Stimulated activated CD4-positive, alpha-beta T cell treated with anti-CD3 and anti-CD28 coated beads, Interleukin-15, amount 100 ng/mL, for 48 hours (primary cell): ENCODE data around the gene ISYNA1.
A peak's percentile ranks its signal among the peaks of the same experiment; 100 is the strongest.

Experiments
- DNase-seq, 2 donors: peaks; one replicate each; pipeline ENCODE4 v3.0.0-alpha.2; 2020; ENCODE audit warnings: low read depth in 2 of 2

The ISYNA1 gene

DNA sequence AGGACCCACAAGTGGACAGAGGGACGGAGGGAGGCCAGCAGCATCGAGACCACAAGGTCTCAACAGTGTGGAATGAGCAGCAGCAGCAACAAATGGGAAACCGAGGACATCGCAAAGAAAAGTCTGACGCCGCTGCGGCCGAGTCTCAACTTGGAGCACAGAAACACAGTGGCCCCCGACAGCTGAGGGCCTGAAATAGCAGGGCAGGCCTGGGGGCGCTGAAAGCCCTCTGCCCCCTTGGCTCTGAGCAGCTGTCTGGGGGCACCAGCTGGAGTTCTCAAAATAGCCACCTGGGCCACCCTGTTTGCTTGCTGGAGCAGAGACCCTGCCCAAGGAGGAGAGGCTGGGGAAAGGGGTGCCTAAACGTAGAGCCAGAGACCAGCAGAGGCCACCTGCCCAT lies 5.9 kb upstream of the ISYNA1 start:
- DNase-seq = no peak

DNA sequence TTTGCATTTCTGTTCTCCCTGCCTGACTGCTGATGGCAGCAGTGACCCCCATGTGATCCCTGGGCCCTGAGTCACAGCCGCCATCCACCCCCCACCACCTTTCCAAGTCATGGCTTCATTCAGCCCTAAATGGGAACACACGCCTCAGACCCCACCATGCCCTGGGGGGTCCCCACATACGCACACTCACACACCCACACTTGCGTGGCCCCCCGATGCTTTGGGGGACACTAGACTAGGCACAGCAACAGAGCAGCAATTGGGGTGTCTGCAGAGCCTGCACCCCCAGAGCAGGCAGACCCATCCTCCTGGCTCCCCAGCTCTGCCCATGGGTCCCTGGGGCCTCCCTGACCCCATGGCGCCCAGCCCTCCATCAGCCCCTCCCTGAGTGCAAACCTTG lies 5.5 kb upstream of the ISYNA1 start:
- DNase-seq = no peak

DNA sequence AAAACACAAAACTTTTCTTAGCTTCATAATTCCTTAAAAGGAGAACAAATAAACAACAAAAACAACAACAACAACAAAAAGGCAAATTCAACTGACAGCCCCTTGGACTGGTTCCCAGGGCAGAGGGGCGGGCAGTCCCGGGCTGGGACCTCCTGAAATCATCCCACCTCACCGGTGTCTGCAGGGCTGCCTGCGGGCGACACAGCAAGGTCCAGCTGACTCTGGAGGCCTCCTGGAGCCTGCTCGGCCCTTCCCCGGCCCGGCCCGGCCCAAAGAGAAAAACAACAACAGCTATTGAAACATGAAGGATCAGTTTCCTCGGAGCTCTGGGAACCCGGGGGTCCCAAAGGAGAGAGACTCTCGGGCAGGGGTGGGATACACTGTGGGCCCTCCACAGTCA lies 5.0 kb upstream of the ISYNA1 start:
- DNase-seq = no peak

DNA sequence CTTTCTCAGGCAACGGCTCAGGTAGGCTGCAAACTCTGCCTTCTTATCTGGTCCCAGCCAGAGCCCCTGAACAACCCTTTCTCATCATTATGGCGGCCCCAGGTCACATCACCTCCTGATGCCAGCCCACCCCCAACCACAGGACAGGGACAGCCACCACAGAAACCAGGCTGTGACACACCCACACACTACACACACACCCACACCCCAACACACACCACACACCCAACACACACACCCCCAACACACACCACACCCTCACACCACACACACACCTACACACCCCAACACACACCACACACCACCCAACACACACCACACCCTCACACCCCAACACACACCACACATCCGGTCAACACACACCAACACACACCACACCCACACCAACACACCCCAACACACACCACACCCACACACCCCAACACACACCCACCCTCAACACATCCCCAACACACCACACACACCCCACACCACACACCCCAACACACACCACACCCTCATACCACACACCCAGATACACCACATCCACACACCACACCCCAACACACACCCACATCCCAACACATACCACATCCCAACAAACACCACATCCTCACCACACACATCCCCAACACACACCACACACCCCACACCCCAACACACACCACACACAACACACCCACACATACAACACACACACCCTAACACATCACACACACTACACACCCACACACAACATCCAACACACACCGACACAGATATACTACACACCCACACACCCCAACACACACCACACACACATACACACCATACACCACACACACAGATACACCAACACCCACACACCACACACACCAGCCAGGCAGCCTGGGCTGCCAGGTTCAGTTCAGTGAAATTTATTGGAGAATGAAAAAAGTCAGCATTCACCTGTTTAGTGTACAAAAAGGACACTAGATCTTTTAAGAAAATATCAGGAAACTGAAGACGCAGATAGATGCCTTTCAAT lies 4.2 kb upstream of the ISYNA1 start:
- no peak for DNase-seq

DNA sequence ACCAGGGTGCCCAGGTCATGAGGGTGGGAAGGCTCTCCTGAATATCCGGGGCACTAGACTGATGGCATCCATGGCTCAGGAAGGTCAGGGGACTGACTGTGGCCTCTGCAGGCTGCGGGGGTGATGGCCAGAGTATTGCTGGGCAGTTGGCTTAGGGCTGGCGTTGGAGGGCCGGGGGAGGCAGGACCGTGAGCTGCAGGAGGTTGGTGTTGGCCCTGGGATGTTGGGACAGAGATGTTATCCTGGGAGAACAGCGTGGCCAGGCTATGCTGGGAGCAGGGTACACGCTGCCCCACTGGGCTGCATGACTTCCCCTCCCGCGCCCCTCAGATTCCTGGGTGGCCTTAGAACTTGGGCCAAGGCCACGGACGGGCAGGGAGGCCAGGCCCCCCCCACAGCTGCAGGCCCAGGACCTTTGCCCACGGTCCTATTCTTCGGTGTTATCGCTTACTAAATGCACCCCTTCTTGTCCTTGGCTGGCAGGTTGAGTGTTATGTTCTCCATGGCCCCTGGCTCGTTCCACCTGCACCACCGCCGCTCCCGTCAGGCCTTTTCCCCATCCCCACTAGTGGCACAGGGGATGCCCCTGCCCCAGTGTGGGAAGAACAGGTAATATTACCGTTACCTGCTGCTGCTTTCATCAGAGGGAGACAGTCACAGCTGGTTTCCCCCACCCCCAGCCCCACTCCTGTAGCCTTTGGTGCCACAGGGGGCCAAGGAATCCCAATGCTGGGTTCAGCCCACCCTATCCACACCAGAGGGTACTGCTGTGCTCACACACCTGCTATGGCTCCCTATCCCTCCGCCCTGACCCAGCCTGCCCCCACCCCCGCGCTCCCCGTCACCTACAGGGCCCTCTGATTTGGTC lies 3.2 kb upstream of the ISYNA1 start:
- no peak for DNase-seq

DNA sequence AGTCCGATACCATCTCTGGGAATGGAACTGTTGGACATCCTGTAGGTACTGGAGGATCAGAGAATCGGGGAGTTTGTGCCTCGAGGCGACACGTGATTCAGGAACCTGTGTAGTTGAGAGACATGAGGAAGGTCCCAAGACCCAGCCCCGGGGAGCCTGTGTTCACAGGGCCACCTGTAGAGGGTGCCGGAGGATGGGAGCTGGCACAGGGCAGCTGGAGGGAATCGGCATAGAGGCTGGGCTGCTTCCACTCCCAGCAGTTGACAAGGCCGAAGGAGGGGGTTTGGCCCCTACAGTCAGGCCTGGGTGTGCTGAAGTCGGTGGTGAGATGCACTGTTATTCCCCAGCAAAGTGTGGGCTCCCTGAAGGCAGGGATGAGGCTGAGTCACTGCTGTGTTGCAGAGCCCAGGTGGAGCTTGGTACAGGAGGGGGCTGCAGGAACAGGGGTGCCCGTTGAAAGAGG lies 2.5 kb upstream of the ISYNA1 start:
- no peak for DNase-seq

DNA sequence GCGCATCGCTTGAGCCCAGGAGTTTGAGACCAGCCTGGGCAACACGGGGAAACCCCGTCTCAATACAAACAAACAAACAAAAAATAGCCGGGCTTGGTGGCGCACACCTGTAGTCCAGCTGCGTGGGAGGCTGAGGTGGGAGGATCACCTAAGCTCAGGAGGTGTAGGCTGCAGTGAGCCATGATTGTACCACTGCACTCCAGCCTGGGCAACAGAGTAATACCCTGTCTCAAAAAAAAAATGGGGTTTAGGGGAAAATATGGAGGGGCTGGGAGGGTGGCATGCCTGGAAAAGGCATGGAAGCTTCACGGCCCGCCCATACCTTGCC lies 1.9 kb upstream of the ISYNA1 start:
- DNase-seq = no peak

DNA sequence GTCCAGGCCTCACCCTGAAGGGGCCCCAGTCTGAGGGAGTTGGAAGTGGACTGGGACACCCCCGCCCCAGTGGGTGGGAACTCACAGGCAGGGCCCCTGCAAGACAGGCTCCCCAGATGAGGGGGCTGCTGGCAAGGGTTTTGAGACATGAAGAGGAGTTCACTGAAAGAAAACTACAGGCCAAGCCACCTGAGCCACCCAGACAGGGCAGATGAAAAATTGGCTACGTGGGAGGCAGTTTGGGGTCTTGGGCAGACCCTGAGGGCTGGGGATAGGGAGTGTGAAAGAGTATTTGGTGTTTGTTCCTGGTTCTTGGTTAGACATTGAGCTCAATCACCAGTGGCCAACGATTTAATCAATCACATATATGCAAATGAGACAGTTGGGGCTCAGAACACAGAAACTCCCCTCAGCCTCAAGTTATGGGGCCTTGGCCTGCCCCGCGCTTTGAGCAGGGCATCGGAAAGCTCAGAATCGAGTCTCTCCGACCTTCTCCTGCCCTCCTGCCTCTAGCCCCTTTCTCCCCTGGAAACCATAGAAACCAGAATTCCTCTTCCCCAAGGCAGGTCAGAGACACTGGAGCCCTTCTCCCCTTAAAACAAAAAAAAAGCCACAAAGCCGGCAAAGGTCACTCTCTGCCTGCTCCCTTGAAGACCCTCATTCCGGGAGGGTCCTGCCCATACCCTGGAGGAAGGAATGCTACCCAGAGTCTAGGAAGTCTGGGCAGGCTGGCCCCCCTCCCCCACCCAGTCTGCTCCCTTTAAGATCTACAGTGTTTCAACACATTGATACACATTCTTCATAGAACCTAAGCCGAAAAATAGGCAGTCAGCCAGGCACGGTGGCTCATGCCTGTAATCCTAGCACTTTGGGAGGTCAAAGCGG lies 1.3 kb upstream of the ISYNA1 start:
- DNase-seq = no peak

DNA sequence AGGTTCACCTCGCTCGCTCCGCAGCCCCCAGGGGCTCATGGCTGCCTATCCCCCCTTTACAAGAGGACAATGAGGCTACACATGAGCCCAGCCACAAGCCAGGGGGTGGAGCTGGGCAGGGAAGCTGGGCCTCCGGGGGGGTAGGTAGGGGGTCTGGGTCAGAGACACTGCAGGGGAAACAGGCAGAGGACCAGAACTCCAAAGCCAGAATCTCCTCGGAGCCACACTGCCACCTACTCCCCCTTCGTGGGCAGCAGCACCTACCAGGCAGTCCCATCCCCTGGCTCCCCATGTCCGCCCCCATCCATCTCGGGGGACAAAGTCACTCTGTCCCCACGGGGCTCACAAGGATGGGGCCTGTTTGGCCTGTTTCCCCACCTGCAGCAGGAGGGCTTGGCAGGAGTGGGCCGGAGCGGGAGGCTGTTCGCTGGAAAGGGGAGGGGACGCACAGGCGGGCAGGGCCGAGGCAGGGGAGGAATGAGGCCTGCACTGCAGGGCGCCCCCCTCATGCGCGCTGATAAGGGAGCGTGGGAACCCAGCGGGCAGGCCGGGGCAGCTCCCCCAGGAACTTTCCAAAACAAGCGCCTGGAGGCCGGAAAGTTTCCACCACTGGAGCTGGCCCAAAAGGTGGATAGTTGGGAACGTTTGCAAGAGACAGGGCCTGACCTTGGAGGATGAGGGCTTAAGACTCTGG lies 545 bp upstream of the ISYNA1 start:
- no peak for DNase-seq

DNA sequence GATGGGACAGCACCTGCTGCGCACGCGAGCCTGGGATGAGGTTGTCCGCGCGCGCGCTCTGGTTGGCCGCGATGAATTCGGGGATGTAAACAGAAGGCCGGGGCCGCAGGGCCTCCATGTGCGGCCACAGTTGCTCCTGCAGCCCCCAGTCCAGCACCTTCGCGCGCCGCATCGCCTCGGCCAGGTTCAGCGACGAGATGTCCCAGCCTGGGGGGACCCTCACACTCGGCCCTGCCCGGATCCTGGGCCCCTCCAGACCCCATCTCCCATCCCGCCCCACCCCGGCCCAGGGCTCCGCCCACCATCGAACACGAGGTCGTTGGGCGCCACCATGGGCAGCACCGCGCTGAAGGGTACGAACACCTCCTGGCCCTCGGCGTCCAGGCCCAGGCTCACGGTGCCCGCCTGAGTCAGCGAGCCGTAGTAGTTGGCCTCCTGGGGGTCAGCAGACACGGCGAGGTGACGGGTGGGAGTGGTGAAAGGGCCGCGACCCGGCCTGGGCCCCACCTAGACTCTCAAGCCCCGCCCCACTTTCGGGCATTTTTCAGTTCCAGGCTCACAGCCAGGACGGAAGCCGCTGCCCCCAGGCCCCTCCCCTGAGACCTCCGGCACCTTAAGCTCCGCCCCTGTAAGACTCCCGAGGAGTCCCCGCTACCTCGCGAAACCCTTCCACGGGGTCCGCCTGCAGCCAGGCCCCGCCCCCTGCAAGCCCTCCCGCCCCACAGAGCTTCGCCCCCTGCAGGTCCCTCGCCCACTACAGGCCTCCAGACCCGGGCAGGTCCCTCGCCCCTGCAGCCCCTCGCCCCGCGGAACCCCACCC lies 1.1 kb downstream of the ISYNA1 start:
- DNase-seq = peak in 1 of 2 donors; percentile 65

DNA sequence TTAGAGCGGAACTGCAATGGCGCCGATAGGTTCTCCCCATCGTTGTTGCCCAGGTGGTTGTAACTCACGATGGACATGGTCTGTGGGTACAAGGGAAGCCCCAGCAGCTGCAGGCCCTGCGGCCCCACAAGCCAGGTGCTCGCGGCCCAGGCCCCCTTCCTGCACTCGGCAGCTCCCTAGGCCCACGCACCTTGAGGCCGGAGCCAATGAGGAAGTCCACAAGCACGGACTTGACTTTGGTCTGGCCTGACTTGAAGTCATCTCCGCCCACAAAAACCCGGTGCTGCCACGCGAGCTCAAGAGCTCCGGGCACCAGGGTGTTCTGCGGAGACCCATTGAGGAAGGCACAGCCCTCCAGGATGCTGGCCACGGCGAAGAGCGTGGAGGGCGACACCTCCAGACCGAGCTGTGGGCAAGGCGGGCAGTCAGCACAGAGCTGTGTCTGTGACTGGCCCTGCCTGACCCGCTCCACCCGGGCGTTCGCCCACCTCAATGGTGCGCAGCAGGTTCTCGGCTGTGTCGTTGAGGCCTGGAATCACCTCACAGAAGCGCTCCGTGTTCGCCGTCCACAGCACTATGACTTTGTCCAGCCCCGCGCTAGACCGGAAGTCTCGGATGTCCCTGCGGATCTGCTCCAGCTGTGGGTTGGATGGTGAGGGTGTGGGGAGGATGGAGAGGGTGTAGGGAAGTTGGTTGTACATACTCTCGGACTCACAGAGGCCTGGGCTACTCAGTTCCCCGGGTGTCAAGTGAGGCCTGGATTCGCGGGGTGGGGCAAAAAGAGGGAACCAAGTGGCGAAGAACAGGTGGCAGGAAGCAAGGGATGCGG lies 1.9 kb downstream of the ISYNA1 start:
- DNase-seq = no peak

DNA sequence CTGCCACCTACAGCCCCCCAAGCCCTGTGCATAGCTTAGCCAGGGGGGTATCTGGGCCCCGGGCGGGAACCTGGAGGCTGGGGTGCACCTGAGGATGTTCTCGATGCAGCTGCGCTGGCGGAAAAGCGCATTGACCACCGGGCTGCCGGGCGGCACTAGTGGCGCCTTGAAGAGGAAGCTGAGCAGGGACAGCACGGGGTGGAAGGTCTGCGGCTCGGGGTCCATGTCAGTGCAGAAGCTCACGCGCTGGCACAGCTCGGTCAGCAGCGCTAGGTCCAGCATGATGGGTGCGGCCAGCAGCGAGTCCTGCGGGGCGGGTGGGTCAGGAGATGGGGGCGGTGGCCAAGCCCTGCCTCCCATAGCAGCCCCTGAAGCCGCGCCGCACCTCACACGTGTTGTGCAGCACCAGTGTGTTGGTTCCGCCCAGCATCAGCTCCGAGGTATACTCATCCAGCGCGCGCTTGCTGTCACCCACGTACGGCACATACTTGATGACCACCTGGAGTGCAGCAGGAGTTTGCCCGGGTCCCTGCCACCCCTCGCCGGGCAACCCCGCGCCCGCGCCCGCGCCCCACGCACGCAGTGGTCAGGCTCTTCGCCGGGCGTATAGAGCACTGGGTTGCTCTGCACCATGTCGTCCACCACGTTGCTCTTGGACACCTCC lies 2.6 kb downstream of the ISYNA1 start:
- DNase-seq = no peak

DNA sequence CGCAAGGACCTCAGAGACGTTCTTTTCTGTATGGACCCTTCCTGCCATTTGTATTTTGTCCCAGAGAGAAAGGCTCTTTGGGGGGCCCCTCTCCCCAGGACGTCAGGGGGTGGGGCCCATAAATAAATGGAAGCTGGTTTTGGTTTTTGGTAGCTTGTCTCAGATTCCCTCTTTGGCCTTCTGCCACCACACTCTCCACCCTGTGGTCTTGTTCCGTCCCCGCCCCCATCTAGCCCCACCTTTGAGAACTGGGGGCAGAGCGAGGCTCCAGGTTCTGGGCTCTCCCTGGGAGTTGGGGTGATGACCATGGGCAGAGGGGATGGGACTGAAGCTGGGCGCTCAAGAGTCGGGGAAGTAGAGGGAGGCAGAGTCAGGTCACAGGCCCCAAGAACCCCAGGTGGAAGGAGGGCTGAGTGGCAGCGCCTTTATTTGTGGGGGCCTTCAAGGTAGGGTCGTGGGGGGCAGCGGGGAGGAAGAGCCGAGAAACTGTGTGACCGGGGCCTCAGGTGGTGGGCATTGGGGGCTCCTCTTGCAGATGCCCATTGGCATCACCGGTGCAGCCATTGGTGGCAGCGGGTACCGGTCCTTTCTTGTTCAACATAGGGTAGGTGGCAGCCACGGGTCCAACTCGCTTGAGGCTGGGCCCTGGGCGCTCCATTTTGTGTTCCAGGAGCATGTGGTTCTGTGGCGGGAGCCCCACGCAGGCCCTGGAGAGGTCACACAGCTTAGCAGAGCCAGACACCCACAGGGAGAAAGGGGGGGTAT lies 3.3 kb downstream of the ISYNA1 start:
- no peak for DNase-seq

DNA sequence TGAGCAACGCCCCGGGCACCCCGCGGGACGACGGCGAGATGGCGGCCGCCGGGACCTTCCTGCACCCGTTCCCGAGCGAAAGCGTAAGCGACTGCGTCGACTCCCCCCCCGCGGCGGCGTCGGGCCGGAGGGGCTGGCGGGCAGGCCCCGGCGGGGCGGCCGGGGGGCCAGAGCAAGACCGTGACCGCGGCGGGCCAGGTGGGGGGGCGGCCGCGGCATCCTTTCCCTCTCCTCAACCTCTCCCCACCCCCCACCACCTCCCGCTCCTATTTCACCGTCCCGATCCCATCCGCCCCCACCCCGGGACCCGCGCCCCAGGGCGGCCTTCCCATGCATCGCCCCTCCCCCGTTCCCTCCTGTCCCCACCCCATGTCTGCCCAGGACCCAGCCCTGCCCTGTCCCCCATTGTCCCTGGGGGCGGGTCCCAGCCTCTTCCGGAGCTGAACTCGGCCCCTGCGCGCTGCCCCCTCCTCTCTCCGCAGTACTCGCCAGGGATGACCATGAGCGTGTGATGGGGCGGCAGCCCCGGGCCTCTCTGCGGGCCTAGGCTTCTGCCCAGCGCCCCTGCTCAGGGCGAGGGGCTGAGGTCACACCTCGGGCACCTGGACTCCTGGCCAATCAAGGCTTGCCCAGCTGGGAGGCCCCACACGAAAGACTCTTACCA lies 4.1 kb downstream of the ISYNA1 start:
- no peak for DNase-seq

DNA sequence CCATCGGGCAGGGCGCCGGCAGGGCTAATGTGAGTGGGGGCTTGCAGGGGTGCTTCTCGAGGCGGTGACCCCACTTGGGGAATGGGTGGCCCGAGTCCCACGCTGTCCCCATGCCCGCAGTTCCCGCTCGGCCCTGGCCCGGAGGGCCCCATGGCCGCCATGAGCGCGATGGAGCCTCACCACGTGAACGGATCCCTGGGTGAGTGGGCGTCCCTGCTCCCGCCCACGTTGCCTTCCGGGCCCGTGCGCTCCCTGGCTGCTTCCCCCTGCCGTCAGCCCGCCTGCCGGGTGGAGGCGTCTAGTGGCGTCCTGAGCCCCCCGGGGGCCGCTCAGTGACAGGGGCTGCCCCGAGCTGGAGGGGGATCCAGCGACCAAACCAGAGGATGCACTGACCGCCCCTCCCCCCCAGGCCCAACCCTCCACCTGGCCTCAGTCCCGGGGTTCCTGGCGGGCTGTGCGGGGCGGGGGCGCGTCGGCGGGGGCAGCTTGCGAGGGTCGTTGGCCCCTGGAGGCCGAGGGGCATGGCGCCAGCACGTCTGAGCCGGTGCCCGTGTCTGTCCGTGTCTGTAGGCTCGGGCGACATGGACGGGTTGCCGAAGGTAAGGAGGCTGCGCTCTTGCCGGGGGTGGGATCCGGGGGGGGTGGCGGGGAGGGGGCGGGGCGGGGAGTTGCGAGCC lies 4.8 kb downstream of the ISYNA1 start:
- DNase-seq = no peak

DNA sequence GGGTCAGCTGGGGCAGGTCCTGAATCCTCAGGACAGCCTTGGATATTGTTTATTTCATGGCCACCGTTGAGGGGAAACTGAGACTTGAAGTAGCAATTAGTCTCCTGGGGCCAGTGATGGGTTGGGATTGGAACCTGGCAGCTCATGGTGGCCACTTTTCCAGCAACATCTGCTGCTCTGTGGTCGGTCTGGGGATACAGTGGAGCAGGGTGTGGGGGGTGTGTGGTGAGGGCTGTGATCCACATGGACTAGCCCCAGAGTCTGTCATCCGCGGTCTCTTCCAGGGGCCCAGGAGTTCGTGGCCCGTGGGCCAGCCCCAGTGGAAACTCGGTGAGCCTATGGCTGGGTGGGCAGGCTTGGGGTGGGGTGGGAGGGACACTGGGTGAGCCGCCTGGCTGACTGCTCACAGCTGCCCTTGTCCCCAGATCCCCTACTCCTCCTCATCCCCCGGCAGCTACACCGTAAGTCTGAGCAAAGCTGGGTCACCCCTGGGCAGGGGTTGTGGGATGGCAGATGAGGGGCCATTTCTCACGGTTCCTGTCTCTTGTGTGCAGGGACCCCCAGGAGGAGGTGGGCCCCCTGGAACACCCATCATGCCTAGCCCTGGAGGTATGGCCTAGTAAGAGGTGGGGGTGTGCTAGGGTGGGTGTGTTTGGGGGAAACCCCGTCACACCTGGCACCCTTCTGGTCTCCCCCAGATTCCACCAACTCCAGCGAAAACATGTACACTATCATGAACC lies 5.5 kb downstream of the ISYNA1 start:
- no peak for DNase-seq
